ENCODE data around the gene ATP6V1C2.

DNA sequence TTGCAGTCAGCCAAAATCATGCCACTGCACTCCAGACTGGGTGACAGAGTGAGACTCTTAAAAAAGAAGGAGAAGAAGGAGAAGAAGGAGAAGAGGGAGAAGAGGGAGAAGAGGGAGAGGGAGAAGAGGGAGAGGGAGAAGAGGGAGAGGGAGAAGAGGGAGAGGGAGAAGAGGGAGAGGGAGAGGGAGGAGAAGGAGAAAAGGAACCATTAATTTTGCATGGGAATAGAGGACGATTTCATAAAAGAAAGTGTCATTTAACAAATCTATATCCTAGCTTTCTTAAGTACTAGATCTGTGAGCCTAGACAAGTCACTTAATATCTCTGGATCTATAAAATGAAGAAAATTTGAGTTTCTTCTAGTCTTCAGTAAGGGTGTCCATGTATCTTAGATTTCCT, 41.2 kb upstream of the ATP6V1C2 start:
- no peak for TF ChIP-seq POLR2A (IDR thresholded peaks at IDR 0.05)
- TF ChIP-seq, protein P1, sequence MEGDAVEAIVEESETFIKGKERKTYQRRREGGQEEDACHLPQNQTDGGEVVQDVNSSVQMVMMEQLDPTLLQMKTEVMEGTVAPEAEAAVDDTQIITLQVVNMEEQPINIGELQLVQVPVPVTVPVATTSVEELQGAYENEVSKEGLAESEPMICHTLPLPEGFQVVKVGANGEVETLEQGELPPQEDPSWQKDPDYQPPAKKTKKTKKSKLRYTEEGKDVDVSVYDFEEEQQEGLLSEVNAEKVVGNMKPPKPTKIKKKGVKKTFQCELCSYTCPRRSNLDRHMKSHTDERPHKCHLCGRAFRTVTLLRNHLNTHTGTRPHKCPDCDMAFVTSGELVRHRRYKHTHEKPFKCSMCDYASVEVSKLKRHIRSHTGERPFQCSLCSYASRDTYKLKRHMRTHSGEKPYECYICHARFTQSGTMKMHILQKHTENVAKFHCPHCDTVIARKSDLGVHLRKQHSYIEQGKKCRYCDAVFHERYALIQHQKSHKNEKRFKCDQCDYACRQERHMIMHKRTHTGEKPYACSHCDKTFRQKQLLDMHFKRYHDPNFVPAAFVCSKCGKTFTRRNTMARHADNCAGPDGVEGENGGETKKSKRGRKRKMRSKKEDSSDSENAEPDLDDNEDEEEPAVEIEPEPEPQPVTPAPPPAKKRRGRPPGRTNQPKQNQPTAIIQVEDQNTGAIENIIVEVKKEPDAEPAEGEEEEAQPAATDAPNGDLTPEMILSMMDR (IDR thresholded peaks at IDR 0.05): no peak

Data from heart left ventricle (tissue), 13 donors.